Mesodermal cell (in vitro differentiated cells): Measurements from ENCODE around the gene LSAMP.

Experiments used
- H3K27ac ChIP-seq: 2 replicates; pipeline ENCODE4 v1.7.0; 2013; ENCODE audit warnings: mild to moderate bottlenecking, low read depth, low read length, moderate library complexity; ENCODE audit not compliant: severe bottlenecking
- H3K36me3 ChIP-seq: 2 replicates; pipeline ENCODE4 v1.7.1; 2013; ENCODE audit warnings: mild to moderate bottlenecking, low read length, moderate library complexity; ENCODE audit not compliant: control insufficient read depth, insufficient read depth
- H3K4me1 ChIP-seq: one replicate; pipeline ENCODE4 v1.7.1; 2013; ENCODE audit warnings: mild to moderate bottlenecking, low read length; ENCODE audit not compliant: insufficient read depth, control insufficient read depth, poor library complexity, severe bottlenecking
- H3K4me3 ChIP-seq: 2 replicates; pipeline ENCODE4 v1.7.0; 2013; ENCODE audit warnings: low read length, control low read depth, mild to moderate bottlenecking; ENCODE audit not compliant: insufficient read depth, poor library complexity, severe bottlenecking; ENCODE audit errors: extremely low read depth
- H3K9me3 ChIP-seq: 2 replicates; pipeline ENCODE4 v1.7.1; 2013; ENCODE audit warnings: mild to moderate bottlenecking, low read length, moderate library complexity; ENCODE audit not compliant: control insufficient read depth
- WGBS, 2 experiments: methylation state at CpG; one replicate each; pipeline ENCODE4 v1.1.5; 2013; ENCODE audit warnings: missing lambda C conversion rate in 2 of 2; ENCODE audit not compliant: insufficient coverage in 2 of 2; 5-methylcytosine and 5-hydroxymethylcytosine counted together

Gene LSAMP

DNA sequence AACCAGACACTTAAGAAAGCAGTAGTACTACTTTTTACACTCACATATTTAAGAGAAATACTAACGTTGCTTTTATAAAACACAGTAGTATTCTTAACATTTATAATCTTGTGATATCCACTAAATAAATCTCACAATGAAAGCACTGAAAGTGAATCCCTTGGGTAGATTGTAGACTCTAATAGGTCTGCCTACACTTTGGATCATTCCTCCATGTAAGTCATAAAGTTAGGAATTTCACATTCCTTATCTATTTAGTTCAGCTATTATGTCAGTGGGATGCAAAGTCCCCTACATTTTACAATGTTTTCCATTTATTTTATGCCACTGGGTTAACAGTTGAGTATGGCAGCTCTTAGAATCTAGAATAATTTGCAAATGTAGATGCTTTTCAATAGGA lies 330.7 kb downstream of the LSAMP start:
- no peak overlapping the region for H3K27ac ChIP-seq
- H3K9me3 ChIP-seq = no peaks in the 10 kb centered on the region
- H3K4me1 ChIP-seq = no peaks in the 10 kb centered on the region
- WGBS, 2 experiments = no CpG with 5 or more reads among the region's 1 CpG
- no peak overlapping the region for H3K4me3 ChIP-seq
- H3K36me3 ChIP-seq = no peaks in the 10 kb centered on the region

DNA sequence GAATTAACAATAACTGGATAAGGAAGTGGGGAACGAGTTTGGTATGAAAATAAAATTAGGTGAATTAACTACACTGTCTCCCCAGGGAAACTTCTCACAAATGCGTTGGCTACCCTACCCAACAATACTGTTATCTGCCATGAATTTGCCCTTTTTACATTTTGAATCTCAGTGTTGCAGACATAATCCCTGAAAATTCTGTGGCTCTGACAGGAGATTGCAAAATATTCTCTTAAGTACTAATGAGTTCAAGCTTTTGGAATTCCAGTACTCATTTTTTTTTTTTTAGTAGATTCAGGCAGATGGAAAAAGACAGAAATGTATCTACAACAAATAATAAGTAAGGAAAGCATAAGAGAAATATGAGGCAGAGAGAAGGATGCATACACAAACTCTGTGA lies 332.6 kb downstream of the LSAMP start:
- Histone ChIP-seq H3K36me3 (no peaks in the 10 kb centered on the region), H3K9me3 (no peaks in the 10 kb centered on the region), H3K4me1 (no peaks in the 10 kb centered on the region), H3K4me3 (no peak overlapping the region), H3K27ac (no peak overlapping the region)
- 100% methylated on average over 1 of the region's 2 CpGs; no CpG with 5 or more reads in 1 of the 2 experiments for WGBS, 2 experiments

DNA sequence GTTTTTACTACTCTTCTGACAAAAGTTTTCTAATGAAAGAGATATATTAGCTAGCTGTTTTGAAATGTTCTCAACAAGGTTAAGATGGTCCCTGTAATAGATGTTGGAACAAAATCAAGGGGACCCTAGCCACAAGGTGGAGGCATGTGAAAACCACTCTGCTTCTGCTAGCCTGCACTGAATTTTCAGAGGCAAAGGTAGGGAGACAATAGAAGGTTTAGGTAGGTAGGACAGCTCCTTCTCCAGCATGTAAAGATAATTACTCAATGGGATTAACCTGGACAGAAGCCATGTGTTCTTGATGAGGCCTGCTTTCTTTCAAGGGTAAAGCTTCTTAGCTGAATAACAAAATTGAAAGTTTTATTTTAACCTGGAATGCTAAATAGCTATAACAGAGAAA lies 333.5 kb downstream of the LSAMP start:
- Histone ChIP-seq H3K36me3 (no peaks in the 10 kb centered on the region), H3K4me3 (no peak overlapping the region), H3K4me1 (no peaks in the 10 kb centered on the region), H3K27ac (no peak overlapping the region), H3K9me3 (no peaks in the 10 kb centered on the region)

DNA sequence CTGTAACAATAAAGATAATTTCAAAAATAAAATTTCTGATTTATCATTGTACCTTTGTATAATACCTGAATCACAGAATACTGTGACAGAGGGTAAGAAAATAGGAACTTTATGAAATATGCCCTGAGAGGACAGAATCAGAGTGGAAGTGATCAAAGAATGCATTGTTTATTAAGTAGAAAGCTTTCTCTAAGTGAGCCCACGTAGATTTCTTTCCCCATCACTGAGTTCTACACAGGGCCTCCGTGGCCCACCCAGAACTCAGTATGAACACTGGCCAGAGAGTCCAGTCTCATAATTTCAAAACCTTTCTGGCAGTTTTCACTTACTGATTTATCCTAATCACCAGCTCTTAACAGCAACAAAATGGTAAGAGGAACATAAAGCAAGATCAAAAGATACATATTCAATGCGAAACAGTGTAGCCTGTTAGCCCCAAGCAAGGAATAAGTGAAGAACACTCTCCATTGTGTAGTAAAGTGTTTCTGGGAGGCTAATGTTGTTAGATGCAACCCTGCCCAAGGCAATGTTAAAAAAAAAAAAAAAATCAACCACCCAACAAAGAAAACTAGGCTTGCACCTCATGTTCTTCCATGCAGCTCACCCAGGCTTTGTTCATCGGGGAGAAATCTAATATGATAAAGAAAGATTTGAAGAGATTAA lies 341.3 kb downstream of the LSAMP start:
- no peaks in the 10 kb centered on the region for H3K9me3 ChIP-seq
- no peaks in the 10 kb centered on the region for H3K4me1 ChIP-seq
- 63 to 73% methylated on average over 1 to 2 of the region's 4 CpGs for WGBS, 2 experiments
- no peak overlapping the region for H3K4me3 ChIP-seq
- no peak overlapping the region for H3K27ac ChIP-seq
- H3K36me3 ChIP-seq = no peaks in the 10 kb centered on the region

DNA sequence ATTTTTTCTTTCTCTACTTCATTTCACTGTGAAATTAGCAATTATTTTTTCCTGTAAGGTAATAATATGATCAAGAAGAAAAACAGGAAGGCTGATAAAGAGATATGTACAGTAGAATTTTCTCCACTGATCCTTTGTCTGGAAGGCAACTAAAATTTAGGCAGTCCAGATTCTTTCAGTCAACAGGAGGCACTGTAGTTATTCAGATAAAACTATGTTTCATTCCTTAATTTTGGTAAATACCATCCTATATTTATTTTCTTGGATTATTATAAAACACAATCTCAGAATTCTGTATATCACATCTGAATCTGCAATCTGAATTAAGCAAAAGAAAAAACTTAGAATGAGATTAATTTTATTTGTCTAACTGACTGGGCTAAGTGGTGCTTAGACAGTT lies 343.2 kb downstream of the LSAMP start:
- Histone ChIP-seq H3K9me3 (no peaks in the 10 kb centered on the region), H3K4me3 (no peak overlapping the region), H3K4me1 (no peaks in the 10 kb centered on the region), H3K27ac (no peak overlapping the region), H3K36me3 (no peaks in the 10 kb centered on the region)

DNA sequence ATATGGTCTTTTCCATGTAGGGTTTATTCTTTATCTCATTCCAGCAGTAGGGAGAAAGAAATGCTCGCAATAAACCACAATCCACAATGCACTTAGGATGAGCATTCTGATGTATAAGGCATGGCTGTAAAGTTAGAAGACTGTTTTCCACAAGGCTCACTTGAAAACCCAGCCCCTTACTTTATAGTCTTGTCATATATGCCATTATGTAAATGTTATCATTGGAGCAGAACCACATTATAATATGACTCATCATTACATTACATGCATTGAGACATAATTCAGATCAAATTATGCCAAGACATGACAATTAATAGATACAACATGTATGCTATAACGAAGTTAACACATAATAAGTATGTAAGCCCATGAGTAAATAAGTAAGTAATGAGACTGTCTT lies 348.1 kb downstream of the LSAMP start:
- no CpG with 5 or more reads among the region's 2 CpGs for WGBS, 2 experiments
- no peak overlapping the region for H3K4me3 ChIP-seq
- H3K36me3 ChIP-seq = no peaks in the 10 kb centered on the region
- no peaks in the 10 kb centered on the region for H3K4me1 ChIP-seq
- H3K27ac ChIP-seq = no peak overlapping the region
- H3K9me3 ChIP-seq = no peaks in the 10 kb centered on the region

DNA sequence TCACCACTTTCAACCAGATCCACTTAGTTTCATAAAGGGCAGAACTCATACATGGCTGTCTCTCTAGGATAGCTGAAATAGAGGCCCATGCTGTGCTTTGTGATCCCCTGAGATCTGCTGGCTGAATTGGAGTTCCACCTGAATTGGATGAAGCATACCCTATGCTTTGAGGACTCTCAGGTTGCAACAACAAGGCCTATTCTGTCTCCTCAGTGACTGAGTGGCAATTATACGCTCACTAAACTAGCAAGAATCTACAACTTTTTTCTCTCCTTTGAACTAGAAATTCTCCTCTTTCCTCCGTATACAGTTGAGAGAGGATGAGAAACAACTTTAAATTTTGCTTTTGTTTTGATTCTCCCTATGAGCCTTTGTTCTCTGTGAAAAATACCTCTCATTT lies 348.7 kb downstream of the LSAMP start:
- Histone ChIP-seq H3K4me3 (no peak overlapping the region), H3K9me3 (no peaks in the 10 kb centered on the region), H3K36me3 (no peaks in the 10 kb centered on the region), H3K4me1 (no peaks in the 10 kb centered on the region), H3K27ac (no peak overlapping the region)
- WGBS, 2 experiments = 100% methylated on average over 1 of the region's 2 CpGs; no CpG with 5 or more reads in 1 of the 2 experiments

DNA sequence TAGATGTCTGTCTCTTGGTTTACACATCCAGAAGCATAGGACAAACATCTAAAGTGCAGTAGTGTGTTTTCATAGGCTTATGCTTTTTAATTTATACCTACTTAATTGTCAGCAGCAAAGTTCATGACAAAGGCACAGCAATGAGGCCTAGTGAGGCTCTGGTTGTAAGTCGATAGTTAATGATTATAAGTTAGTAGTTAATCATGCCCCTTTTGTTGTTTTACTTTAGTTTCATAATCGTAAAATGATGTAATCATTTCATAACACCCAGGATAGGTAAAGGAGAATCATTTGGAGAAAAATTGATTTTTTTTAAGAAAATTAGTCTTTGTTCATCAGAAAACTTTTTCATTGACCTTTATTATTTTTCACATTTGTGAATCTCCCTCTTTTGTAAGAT lies 351.9 kb downstream of the LSAMP start:
- H3K4me3 ChIP-seq = no peak overlapping the region
- H3K27ac ChIP-seq = no peak overlapping the region
- 80% methylated on average over 1 of the region's 2 CpGs; no CpG with 5 or more reads in 1 of the 2 experiments for WGBS, 2 experiments
- H3K36me3 ChIP-seq = no peaks in the 10 kb centered on the region
- no peaks in the 10 kb centered on the region for H3K9me3 ChIP-seq
- H3K4me1 ChIP-seq = no peaks in the 10 kb centered on the region

DNA sequence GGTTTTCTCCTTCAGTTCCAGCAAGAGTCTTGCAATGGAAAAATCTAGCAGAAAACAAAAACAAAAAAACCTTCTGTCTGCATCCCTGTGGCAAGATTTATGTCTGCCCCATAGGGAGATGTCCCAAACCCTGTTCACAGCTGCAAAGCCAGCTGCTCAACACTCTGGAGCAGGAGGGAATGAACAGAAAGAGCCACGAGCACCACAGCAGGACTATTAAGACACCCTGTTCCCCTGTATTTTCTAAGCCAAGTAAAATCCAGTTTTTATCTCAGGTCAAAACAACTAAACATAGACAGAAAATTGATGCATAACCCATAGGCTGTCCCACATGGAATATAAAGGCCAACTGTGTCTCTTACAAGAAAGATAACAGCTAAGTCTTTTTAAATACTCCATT lies 357.9 kb downstream of the LSAMP start:
- no peaks in the 10 kb centered on the region for H3K36me3 ChIP-seq
- H3K4me3 ChIP-seq = no peak overlapping the region
- no peaks in the 10 kb centered on the region for H3K9me3 ChIP-seq
- 67 to 78% methylated on average over 1 of the region's 1 CpG for WGBS, 2 experiments
- H3K4me1 ChIP-seq = no peaks in the 10 kb centered on the region
- no peak overlapping the region for H3K27ac ChIP-seq

DNA sequence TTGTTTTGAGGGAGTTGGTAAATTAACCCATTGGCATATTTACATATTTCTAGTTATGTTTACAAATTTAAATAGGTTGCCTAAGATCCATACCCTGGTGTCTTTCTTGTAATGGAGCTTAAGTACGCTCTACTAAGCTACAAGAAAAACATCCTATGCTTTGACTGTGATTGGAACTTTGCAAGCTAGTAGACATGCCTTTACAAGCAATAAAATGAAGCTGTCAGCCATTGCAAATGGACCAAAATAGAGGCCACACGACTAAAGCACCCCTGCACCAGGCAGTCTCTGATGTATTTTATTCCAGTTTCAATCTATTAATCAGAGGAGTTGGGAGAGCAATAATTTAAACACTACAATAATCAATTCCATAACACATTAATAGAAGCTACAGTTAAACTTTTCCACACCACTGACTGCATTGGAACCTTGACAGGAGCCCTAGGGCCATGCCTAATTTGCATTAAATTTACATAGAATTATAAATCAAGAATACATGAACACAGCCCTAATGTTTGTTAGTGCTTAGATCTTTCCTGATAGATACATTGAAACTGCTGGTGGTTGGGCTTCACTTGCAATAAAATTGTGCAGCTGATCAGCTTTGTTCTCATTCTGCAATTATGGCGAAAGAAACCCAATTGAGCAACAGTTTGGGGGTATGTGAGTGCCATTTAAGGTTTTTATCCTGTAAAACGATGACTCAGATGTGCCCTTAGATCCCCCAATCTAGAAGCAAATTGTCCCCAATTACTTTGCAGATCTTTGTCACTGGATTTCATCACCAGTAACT lies 360.1 kb downstream of the LSAMP start:
- H3K27ac ChIP-seq = no peak overlapping the region
- no peaks in the 10 kb centered on the region for H3K9me3 ChIP-seq
- no peak overlapping the region for H3K4me3 ChIP-seq
- no peaks in the 10 kb centered on the region for H3K4me1 ChIP-seq
- no peaks in the 10 kb centered on the region for H3K36me3 ChIP-seq
- 91 to 100% methylated on average over 2 to 3 of the region's 4 CpGs for WGBS, 2 experiments

DNA sequence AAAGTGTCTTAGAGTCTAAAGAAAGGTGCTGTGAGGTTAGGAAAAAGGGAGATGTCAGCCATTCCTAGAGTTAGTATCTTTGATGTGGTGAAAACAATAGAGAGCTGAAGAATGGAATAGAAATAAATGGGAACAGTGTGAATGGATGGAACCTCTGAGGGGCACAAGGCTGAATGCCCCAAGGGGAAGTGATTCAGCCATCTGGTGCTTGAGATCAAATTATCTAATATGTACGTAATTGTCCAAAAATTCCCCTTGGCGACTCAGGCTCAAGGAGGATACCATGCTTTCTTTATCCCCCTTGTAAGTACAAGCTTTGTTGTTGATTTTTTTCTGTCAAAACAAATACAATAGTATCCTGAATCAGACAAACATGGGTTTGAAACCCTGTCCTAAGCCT lies 361.6 kb downstream of the LSAMP start:
- Histone ChIP-seq H3K9me3 (no peaks in the 10 kb centered on the region), H3K27ac (no peak overlapping the region), H3K4me3 (no peak overlapping the region), H3K4me1 (no peaks in the 10 kb centered on the region), H3K36me3 (no peaks in the 10 kb centered on the region)
- WGBS, 2 experiments = 100% methylated on average over 2 of the region's 2 CpGs; no CpG with 5 or more reads in 1 of the 2 experiments
